Endodermal cell (in vitro differentiated cells): Measurements from ENCODE around the gene IMPDH1. TPM values are rescaled to one million over a fixed set of nuclear protein-coding genes. Genes with fewer than 3 reads are reported as not detected.
"Not testable (repeated sequence)": the region's sequence is repeated elsewhere in the genome, so short reads cannot be mapped to it uniquely, and the experiment has no call there.

Experiments used
- DNase-seq: peaks from one replicate; pipeline ENCODE4 v3.0.0-alpha.2; 2017
- H3K27ac ChIP-seq: 2 replicates; pipeline ENCODE4 v1.5.1; 2013; ENCODE audit warnings: mild to moderate bottlenecking, low read depth, low read length, moderate library complexity
- H3K27me3 ChIP-seq: 2 replicates; pipeline ENCODE4 v1.6.1; 2013; ENCODE audit warnings: mild to moderate bottlenecking, low read length, moderate library complexity; ENCODE audit not compliant: insufficient read depth, control insufficient read depth, poor library complexity, severe bottlenecking
- H3K36me3 ChIP-seq: 2 replicates; pipeline ENCODE4 v1.7.0; 2013; ENCODE audit warnings: mild to moderate bottlenecking, low read length, moderate library complexity; ENCODE audit not compliant: control insufficient read depth, insufficient read depth
- H3K4me1 ChIP-seq: one replicate; pipeline ENCODE4 v1.7.0; 2013; ENCODE audit warnings: low read length; ENCODE audit not compliant: control insufficient read depth, insufficient read depth
- H3K4me3 ChIP-seq: 2 replicates; pipeline ENCODE4 v1.5.1; 2013; ENCODE audit warnings: mild to moderate bottlenecking, low read length, moderate library complexity
- H3K9ac ChIP-seq: 2 replicates; pipeline ENCODE4 v1.6.1; 2013; ENCODE audit warnings: mild to moderate bottlenecking, low read length, moderate library complexity; ENCODE audit not compliant: poor library complexity, severe bottlenecking; ENCODE audit errors: extremely low read depth
- H3K9me3 ChIP-seq: 2 replicates; pipeline ENCODE4 v1.6.1; 2013; ENCODE audit warnings: mild to moderate bottlenecking, low read length, moderate library complexity; ENCODE audit not compliant: control insufficient read depth
- H3K27ac Mint-ChIP-seq: 2 replicates; pipeline ENCODE4 v1.8.0; 2020; ENCODE audit warnings: mixed read lengths
- H3K27me3 Mint-ChIP-seq: 2 replicates; pipeline ENCODE4 v1.8.0; 2021; ENCODE audit warnings: mild to moderate bottlenecking, mixed read lengths; ENCODE audit not compliant: insufficient read depth
- H3K36me3 Mint-ChIP-seq: 2 replicates; pipeline ENCODE4 v1.8.0; 2020; ENCODE audit warnings: low read depth, mixed read lengths
- H3K4me1 Mint-ChIP-seq: 2 replicates; pipeline ENCODE4 v1.8.0; 2020; ENCODE audit warnings: mixed read lengths
- H3K4me3 Mint-ChIP-seq: 2 replicates; pipeline ENCODE4 v1.8.0; 2020; ENCODE audit warnings: mild to moderate bottlenecking, moderate library complexity, mixed read lengths
- H3K9me3 Mint-ChIP-seq: 2 replicates; pipeline ENCODE4 v1.8.0; 2020; ENCODE audit warnings: mild to moderate bottlenecking, mixed read lengths
- CTCF ChIP-seq: fragments of 200-600 bp; sonication (generic); conservative IDR thresholded peaks from 2 replicates; pipeline ENCODE4 v1.5.0; 2021; ENCODE audit warnings: antibody characterized with exemption, mild to moderate bottlenecking
- WGBS, 2 experiments: methylation state at CpG; one replicate each; pipeline versions ENCODE4 v1.1.5 to v1.1.7; 2013; ENCODE audit warnings: missing lambda C conversion rate in 2 of 2, mixed read lengths in 1 of 2; ENCODE audit not compliant: insufficient coverage in 1 of 2, insufficient read length in 1 of 2; 5-methylcytosine and 5-hydroxymethylcytosine counted together
- long read RNA-seq, 4 experiments: library from polyadenylated mRNA in 2 of 4; library from RNA in 1 of 4; library from capped mRNA in 1 of 4; stranded (forward) in 3 of 4; unstranded in 1 of 4; transcript quantifications; one replicate each; pipeline ENCODE4 v2.0.0, GENCODE V29; 2020 to 2021; ENCODE audit warnings: inconsistent platforms in 1 of 4
- polyA plus RNA-seq, 2 experiments: library from polyadenylated mRNA; stranded (reverse); fragments of 50-300 nt; gene quantifications; one replicate each; pipeline ENCODE4 v1.2.3, GENCODE V29; 2013
- total RNA-seq, 2 donors: library from RNA; stranded (reverse); fragmentation: NEBNext Ultra II Directional in 1 of 2; extraction: Animal tissue kit (Norgen Biotek cat#: 25700) in 1 of 2; gene quantifications; 2 replicates in 1 of 2; 3 replicates in 1 of 2; pipeline ENCODE4 v1.2.1, GENCODE V29; 2021

Gene IMPDH1
- 10 to 100 TPM; 13.4 to 16.5 TPM for total RNA-seq
- 29.3 TPM for polyA plus RNA-seq (2013, experiment 1 of 2)
- 25.0 TPM for polyA plus RNA-seq (2013, experiment 2 of 2)
- long read RNA-seq, experiment 1, partial matches to known transcripts, result 2 of 8 reads
- long read RNA-seq, experiment 1, other reads (novel, unspliced or antisense), result 6 of 8 reads
- long read RNA-seq, experiment 2, transcript IMPDH1-202 (15 exons, 2,479 nt), result major isoform, 7 of 34 reads
- long read RNA-seq, experiment 2, partial matches to known transcripts, result 22 of 34 reads
- long read RNA-seq, experiment 2, other reads (novel, unspliced or antisense), result 5 of 34 reads
- long read RNA-seq, experiment 3, transcript IMPDH1-202 (15 exons, 2,479 nt), result major isoform, 22 of 130 reads
- long read RNA-seq, experiment 3, partial matches to known transcripts, result 84 of 130 reads
- long read RNA-seq, experiment 3, other reads (novel, unspliced or antisense), result 20 of 130 reads
- long read RNA-seq, experiment 4, partial matches to known transcripts, result 2 of 4 reads
- long read RNA-seq, experiment 4, other reads (novel, unspliced or antisense), result 0 of 4 reads

- H3K4me3 Mint-ChIP-seq, result peak within 1 kb of the TSS; percentile 65
- peaks cover 12% of the 10 kb centered on the region for H3K4me1 Mint-ChIP-seq
- DNase-seq, result peak; percentile 95
- TF ChIP-seq CTCF, result no peak
- H3K27ac Mint-ChIP-seq, result no peak within 1 kb of the TSS
- Histone ChIP-seq H3K9ac (peak within 1 kb of the TSS; percentile 28), H3K4me3 (peak within 1 kb of the TSS; percentile 81), H3K9me3 (no peaks in the 10 kb centered on the region), H3K27me3 (peaks cover 87% of the 10 kb centered on the region), H3K36me3 (no peaks in the 10 kb centered on the region), H3K4me1 (peaks cover 3% of the 10 kb centered on the region), H3K27ac (no peak within 1 kb of the TSS)
- peaks cover 84% of the 10 kb centered on the region for H3K27me3 Mint-ChIP-seq
- 0 to 1% methylated on average over 23 to 87 of the region's 87 CpGs for WGBS, 2 experiments
- H3K36me3 Mint-ChIP-seq, result no peaks in the 10 kb centered on the region
- H3K9me3 Mint-ChIP-seq, result peaks cover 9% of the 10 kb centered on the region
Measured at GRCh38 chr7:128409596-128410450, at the start of gene IMPDH1. IMPDH1 (minus strand) TSS chr7:128409982; CDS start chr7:128409901, 81 bp downstream.

GRCh38 chr7:128459394-128459878, 49.7 kb upstream of the IMPDH1 start:
- no peaks in the 10 kb centered on the region for H3K27me3 Mint-ChIP-seq
- peaks cover 15% of the 10 kb centered on the region for H3K4me1 Mint-ChIP-seq
- H3K4me3 Mint-ChIP-seq, result no peak overlapping the region
- H3K9ac ChIP-seq, result no peak overlapping the region
- no peak overlapping the region for H3K27ac Mint-ChIP-seq
- H3K27me3 ChIP-seq, result no peaks in the 10 kb centered on the region
- peaks cover 12% of the 10 kb centered on the region for H3K36me3 ChIP-seq
- H3K9me3 Mint-ChIP-seq, result peaks cover 14% of the 10 kb centered on the region
- DNase-seq, result peak; percentile 88
- TF ChIP-seq CTCF, result peak; percentile 89
- peaks cover 4% of the 10 kb centered on the region for H3K4me1 ChIP-seq
- peaks cover 10% of the 10 kb centered on the region for H3K9me3 ChIP-seq
- H3K36me3 Mint-ChIP-seq, result peaks cover 29% of the 10 kb centered on the region
- 53 to 72% methylated on average over 4 to 5 of the region's 5 CpGs for WGBS, 2 experiments
- H3K27ac ChIP-seq, result no peak overlapping the region
- no peak overlapping the region for H3K4me3 ChIP-seq

GRCh38 chr7:128458956-128459355, 49.2 kb upstream of the IMPDH1 start:
- Histone ChIP-seq H3K27ac (no peak overlapping the region), H3K9me3 (peaks cover 10% of the 10 kb centered on the region), H3K27me3 (no peaks in the 10 kb centered on the region), H3K9ac (no peak overlapping the region), H3K36me3 (peaks cover 10% of the 10 kb centered on the region), H3K4me3 (no peak overlapping the region), H3K4me1 (peaks cover 8% of the 10 kb centered on the region)
- H3K36me3 Mint-ChIP-seq, result peaks cover 25% of the 10 kb centered on the region
- no peak overlapping the region for H3K4me3 Mint-ChIP-seq
- no peak for DNase-seq
- no peak overlapping the region for H3K27ac Mint-ChIP-seq
- no peaks in the 10 kb centered on the region for H3K27me3 Mint-ChIP-seq
- TF ChIP-seq CTCF, result no peak
- peaks cover 13% of the 10 kb centered on the region for H3K9me3 Mint-ChIP-seq
- WGBS, 2 experiments, result 90 to 94% methylated on average over 3 of the region's 3 CpGs
- H3K4me1 Mint-ChIP-seq, result peaks cover 19% of the 10 kb centered on the region

- 91 to 97% methylated on average over 3 of the region's 6 CpGs for WGBS, 2 experiments
- peak overlapping the region; percentile 99 for H3K4me3 ChIP-seq
- H3K9me3 Mint-ChIP-seq, result not testable (repeated sequence)
Measured at GRCh38 chr7:128457385-128457784, 47.6 kb upstream of the IMPDH1 start.

More at GRCh38 chr7:128457385-128457784, 47.6 kb upstream of the IMPDH1 start:
- not testable (repeated sequence) for H3K27ac Mint-ChIP-seq, H3K9ac ChIP-seq, H3K27me3 Mint-ChIP-seq, H3K27ac ChIP-seq, H3K27me3 ChIP-seq, H3K36me3 ChIP-seq, H3K9me3 ChIP-seq, DNase-seq
- Mint-ChIP-seq H3K36me3 (peaks cover 14% of the 10 kb centered on the region), H3K4me3 (peak overlapping the region; percentile 95), H3K4me1 (peaks cover 29% of the 10 kb centered on the region)
- H3K4me1 ChIP-seq, result peaks cover 14% of the 10 kb centered on the region
